ENCODE results near the gene PTPRK. TPM values are rescaled to one million over a fixed set of nuclear protein-coding genes. Genes with fewer than 3 reads are reported as not detected.

Gene PTPRK
- total and polyA plus RNA-seq, 2 of the 8 experiments (the other 6 are each of a cell fraction or from before 2014, with no cell fraction given): 11.4 to 47.3 TPM

DNA sequence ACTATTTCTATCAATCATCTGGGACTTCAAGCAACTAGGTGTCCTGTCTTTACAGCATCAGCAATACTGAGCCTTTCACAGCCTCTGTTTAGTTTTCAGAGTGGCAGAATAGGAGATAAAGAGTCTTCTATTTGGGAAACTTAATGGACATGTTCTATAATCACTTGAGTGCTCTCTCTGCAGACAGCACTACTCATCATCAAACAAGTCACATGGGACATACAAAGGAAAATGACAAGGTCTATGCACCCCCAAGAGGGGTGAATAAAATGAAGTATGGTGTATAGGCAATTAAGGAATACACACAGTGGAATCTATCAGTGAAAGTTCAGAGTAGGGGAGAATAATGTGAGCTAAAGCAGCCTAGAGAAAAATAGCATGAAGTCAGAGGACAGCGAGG lies 381.7 kb downstream of the PTPRK start:
- Histone ChIP-seq H4K5ac (ENCODE audit: insufficient read length, low read depth, low read length) (no peak overlapping the region), H2BK5ac (ENCODE audit: low read depth, low read length) (no peak overlapping the region), H3K79me1 (ENCODE audit: low read depth, low read length) (no peaks in the 10 kb centered on the region), H2BK20ac (ENCODE audit: low read length) (no peak overlapping the region), H3K27me3 (replicated peaks in 1 of 4; ENCODE audit: control insufficient read depth in 3 of 4, extremely low read depth in 1 of 4, insufficient read depth in 3 of 4, low read length in 3 of 4) (no peaks in the 10 kb centered on the region), H2BK15ac (ENCODE audit: low read length) (no peak overlapping the region), H3K36me3 (ENCODE audit: control insufficient read depth in 2 of 4, insufficient read depth in 4 of 4, low read length in 3 of 4) (no peaks in the 10 kb centered on the region), H3K9ac (replicated peaks in 1 of 4; ENCODE audit: extremely low read depth in 1 of 4, low read depth in 3 of 4, low read length in 3 of 4) (no peak overlapping the region), H3K4ac (replicated peaks; ENCODE audit: insufficient read length, low read depth, low read length) (no peak overlapping the region), H3K4me1 (replicated peaks in 1 of 4; ENCODE audit: control insufficient read depth in 3 of 4, insufficient read depth in 4 of 4, low read length in 3 of 4) (no peaks in the 10 kb centered on the region), H4K91ac (replicated peaks; ENCODE audit: insufficient read length, low read length) (no peak overlapping the region), H4K8ac (ENCODE audit: extremely low read depth, insufficient read depth, low read length) (no peak overlapping the region), H3K56ac (replicated peaks; ENCODE audit: insufficient read length, low read depth, low read length) (no peak overlapping the region), H2BK120ac (replicated peaks; ENCODE audit: low read depth, low read length) (no peak overlapping the region), H2BK12ac (ENCODE audit: low read depth, low read length) (no peak overlapping the region), H3K79me2 (ENCODE audit: control insufficient read depth in 1 of 2, insufficient read depth in 2 of 2, low read length in 2 of 2) (no peaks in the 10 kb centered on the region), H3K4me2 (ENCODE audit: insufficient read depth in 1 of 2, low read depth in 2 of 2, low read length in 2 of 2) (no peak overlapping the region), H2AK5ac (ENCODE audit: low read depth, low read length) (no peak overlapping the region), H3K4me3 (ENCODE audit: extremely low read depth in 1 of 4, insufficient read depth in 2 of 4, low read depth in 3 of 4, low read length in 4 of 4) (no peak overlapping the region), H3K27ac (ENCODE audit: low read depth, low read length) (no peak overlapping the region), H3K9me3 (ENCODE audit: insufficient read depth in 2 of 2, low read depth in 1 of 2, low read length in 1 of 2) (no peaks in the 10 kb centered on the region), H3K23ac (ENCODE audit: insufficient read length) (no peak overlapping the region), H4K20me1 (replicated peaks in 1 of 2; ENCODE audit: control insufficient read depth in 1 of 2, insufficient read depth in 2 of 2, low read length in 2 of 2) (no peaks in the 10 kb centered on the region), H3K23me2 (ENCODE audit: low read depth, low read length) (no peaks in the 10 kb centered on the region), H3K18ac (ENCODE audit: extremely low read depth, low read length) (no peak overlapping the region), H3K14ac (ENCODE audit: insufficient read length) (no peak overlapping the region), H2AFZ (ENCODE audit: low read length) (no peak overlapping the region)
- TF ChIP-seq RAD21 (IDR thresholded peaks at IDR 0.05 in 1 of 2, conservative IDR thresholded peaks at IDR 0.05 in 1 of 2; ENCODE audit: low read depth in 2 of 2, low read length in 2 of 2) (no peak), NRF1 (IDR thresholded peaks at IDR 0.05; ENCODE audit: low read depth, low read length) (no peak)
- 96% methylated on average over 1 of the region's 1 CpG; no CpG with 5 or more reads in 1 of the 2 experiments for WGBS, 2 experiments (ENCODE audit: extremely low coverage in 1 of 2, insufficient coverage in 1 of 2, insufficient read length in 1 of 2, insufficient replicate concordance in 2 of 2, low coverage in 1 of 2, low lambda C conversion rate in 2 of 2, missing lambda C conversion rate in 1 of 2)
- DNase-seq (ENCODE audit: low read depth in 1 of 2, low spot score in 2 of 2) (no peak), FAIRE-seq (no peak)
- ChIA-PET CTCF (ENCODE audit: partially characterized antibody) (interaction anchor here (1.0 kb wide), 1 partner anchor 280 kb away, joined by 3 read pairs; no protein-coding TSS in a partner anchor), POLR2A (ENCODE audit: partially characterized antibody) (no interaction called here)
